ENCODE data around the gene CSNK2A2.

Gene CSNK2A2

GRCh38 chr16:58137581-58137980 lies 60.3 kb downstream of the CSNK2A2 start:
- DNase-seq: no peak

DNA sequence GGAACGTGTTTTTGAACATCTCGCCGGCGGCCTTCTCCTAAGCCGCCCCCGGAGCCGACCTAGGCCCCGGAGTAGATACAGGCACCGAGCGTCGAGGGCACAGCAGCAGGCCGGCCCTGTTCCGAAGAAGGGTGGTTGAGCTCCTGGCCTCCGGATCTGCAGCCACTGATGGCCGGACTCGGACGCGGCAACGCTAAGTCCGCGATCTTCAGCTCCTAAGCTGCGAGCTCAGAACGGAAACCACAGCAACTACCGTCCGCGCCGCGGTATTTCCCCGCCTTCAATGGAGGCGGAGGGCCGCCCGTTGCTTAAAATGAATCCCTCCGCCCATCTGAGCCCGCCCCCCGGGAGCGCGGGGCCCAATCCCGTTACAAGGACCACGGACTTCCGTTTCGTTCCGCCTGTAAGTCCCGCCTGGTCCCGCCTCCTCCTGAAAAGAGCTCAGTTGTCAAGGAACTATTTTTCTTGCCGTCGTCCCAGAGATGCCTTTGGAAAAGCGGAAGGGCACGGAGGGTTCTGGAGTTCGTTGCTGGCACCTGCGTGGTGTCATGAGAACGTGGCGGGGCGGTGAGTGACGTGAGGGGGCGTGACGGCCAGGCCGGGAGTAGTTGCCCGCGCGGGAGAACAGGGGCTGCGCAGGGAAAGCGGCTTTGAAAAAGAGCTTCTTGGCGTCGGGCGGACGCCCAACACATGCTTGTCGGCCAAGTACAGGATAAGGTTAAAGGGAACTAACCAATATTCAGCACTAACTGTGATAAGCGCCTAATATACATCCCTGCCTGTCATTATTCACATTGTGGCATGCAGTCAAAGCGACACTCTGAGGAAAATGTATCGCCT lies 68.6 kb downstream of the CSNK2A2 start, which contains the start of gene CFAP20:
Gene CFAP20 (minus strand): TSS at position 285 of the 840 bp plus-strand sequence. CDS start 266 bp downstream, at position 19.
- DNase-seq: peak; percentile 100

GRCh38 chr16:58128711-58129096 lies 69.2 kb downstream of the CSNK2A2 start:
- no peak for DNase-seq

DNA sequence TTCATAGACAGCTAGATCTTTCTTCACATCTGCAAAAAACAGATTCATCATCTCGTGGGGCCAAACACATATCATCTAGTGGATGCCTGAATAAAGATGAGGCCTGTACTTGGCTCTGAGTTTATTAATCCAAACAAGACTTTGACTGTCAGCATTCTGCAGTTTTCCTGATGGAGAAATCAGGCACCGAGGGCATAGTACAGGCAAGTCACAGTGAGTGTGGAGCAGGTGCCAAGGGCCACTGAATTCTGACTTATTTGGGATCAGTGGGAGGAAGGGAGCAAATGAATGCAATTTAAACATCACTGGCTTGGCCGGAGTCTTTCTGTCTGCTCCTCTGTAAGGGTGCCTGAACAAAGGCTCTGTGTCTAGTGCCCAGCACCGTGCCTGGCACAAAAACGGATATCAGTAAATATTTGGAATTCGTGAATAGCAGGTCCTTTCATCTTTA lies 69.7 kb downstream of the CSNK2A2 start:
- DNase-seq: no peak

DNA sequence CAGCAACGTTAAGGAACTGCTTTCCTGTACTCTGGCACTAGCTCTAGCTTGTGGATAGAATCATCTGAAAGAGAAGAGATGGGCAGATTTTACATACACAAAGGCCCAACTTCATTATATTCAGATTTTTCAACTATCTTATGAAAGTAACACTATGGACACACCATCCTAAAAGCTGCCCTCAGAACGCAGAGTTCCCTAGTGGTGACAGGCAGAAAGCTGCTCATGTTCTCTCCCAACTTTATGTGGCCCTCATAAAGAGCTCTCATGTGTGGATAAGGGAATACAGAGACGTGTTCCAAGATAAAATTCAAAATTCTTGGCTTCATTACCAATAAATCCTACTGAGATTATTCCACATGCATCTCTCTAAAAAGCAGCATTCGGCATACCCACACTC lies 70.3 kb downstream of the CSNK2A2 start:
- no peak for DNase-seq

- DNase-seq: peak; percentile 56
These were observed 70.8 kb downstream of the CSNK2A2 start for GRCh38 chr16:58127033-58127556.

DNA sequence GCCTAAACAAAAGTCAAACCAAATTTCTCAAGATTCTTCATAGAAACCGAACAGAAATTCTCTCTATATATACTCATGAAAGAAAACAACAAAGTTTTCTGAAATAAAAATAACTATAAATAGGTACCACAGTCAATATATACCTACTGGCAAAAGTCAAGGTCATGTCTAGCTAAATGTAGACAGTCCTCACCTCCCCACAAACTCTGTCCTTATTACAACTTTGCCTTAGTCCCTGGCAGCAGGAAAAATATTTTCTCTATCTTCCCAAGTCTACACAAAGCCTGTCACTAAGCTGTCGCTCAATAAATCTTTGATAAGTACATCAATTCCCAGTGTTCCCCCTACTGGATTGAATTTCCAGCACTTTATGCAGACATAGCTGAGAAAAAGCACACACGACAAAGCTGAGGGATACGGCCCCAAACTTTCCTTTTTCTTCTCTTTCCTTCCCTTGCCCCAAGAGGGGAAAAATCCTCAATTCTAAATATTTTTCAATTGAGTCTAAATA lies 71.4 kb downstream of the CSNK2A2 start:
- DNase-seq: no peak

GRCh38 chr16:58125781-58126335 lies 72.0 kb downstream of the CSNK2A2 start:
- no peak for DNase-seq

GRCh38 chr16:58125041-58125440 lies 72.9 kb downstream of the CSNK2A2 start:
- no peak for DNase-seq

GRCh38 chr16:58124601-58124915 lies 73.3 kb downstream of the CSNK2A2 start:
- DNase-seq: no peak

DNA sequence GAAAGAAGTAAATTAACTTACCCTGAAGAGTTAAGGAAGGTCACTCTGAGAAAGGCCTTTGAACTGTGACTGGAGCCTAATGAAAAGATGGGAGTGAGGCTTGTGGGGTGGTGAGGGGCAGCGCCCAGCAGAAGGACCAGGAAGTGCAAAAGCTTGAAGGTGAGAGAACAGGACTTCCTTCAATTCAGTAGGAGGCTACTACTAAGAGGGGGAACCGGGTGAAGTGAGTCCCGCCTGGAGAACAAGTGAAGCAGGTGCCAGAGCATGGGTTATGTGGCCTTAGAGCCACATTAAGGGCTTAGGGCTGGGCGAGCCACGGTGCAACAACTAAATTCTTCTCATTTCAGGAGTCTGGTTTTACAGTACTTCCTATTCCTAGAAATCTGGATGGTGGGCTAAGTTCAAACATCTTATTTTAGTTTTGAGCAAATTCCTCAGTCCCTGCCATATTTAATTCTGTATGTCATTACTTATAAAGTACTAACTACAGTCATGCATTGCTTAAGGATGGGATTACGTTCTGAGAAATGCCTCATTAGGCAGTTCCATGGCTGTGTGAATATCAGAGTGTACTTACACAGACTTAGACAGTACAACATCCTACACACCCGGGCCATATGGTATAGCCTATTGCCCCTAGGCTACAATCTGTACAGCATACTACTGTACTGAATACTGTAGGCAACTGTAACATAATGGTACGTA lies 73.9 kb downstream of the CSNK2A2 start:
- no peak for DNase-seq

GRCh38 chr16:58121132-58121531 lies 76.8 kb downstream of the CSNK2A2 start:
- no peak for DNase-seq

DNA sequence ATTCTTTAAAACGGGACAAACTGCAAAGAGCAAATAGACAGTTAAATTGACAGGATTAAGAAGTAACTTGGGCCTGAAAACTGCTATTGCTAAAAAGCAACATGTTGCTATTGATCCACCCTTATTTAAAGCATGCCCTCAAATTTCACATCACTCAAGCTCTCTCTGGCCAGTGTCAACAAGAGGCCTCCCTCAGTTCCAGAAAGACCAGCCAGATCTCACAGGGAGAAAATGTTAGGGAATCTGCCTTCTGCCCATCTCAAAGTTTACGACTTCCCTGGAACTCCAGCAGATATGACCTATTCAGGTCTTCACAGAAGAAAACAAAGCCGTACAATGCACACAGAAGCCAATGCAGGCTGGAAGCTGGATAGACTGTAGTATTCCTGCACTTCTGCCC lies 77.7 kb downstream of the CSNK2A2 start:
- DNase-seq: no peak

GRCh38 chr16:58119509-58119845 lies 78.4 kb downstream of the CSNK2A2 start:
- DNase-seq: no peak

- DNase-seq: no peak
These were observed 79.0 kb downstream of the CSNK2A2 start for GRCh38 chr16:58118801-58119508.

DNA sequence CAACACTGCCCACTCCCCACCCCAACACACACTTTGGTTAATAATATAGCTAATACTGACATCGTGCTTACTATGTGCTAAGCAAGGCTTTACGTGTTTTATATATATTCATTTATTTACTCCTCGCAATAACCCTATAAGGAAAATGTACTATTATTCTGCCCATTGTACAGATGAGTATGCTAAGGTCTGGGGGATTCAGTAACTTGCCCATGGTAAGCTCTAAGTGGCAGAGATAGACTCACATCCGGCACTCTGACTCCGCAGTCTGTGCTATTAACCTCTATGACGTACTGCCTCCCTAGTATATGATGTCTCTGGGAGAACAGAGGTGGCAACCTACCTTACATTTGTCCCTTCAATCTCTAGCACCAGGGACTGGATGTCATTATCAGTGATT lies 81.4 kb downstream of the CSNK2A2 start:
- no peak for DNase-seq

DNA sequence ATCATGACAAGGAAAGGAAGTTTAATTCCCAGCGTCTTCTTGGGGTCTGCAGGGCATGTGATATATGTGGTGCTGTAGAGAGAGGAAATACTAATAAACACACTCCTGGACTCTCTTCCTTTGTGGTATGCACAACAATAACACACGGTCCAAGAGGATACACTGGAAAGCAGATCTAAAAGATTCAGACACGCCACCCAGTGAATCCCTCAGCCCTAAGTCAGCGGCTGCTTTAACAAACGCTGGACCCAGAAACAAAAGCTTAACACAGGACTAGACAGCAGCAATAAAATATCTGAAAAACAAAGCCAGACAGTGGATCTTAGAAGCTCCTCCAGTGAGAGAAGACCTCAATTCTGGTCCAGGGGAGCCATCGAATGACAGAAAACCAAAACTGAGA lies 81.8 kb downstream of the CSNK2A2 start:
- no peak for DNase-seq

DNA sequence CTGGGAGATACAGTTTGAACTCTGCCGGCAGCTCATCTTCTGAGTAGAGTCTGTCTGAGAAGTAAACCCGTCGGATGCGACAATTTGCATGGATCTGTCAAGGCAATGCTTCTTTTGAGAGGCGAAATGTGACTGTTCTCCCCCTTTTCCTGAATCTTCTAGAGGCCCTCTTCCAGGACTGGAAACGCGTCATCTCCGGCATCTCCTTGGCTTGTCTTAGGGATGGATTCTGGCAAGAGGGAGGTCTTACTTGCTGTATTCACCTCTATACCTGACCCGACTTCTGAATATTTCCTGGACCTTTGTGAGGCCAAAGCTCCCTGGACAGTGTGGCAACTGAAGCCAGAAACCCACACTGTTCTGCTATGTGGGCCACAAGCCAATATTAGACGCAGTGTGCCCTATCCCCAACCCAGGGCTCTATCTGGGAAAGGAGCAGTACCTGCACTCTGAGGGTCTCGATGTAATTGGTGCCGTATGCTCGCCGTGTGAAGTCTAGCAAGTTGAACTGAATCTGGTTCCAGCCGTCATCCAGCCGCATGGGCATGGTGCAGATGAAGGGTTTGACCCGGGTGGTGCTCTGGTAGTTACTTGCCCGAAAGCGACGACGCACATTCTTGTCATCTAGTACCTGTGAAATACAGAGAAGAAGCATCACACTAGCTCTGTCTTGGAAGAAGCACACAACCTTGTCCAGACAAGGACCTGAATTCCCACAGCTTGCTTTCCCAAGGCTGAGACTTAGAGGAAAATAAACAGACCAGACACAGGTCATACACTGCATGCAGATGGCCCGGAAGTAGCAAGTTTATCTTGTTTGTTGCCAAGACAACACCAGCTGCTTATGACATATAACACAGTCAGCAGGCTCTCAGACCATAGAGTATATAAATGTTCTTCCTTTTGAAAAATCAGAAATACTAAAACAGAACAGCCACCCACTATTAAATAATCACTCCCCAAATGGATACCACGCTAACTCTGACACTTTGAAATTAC lies 82.8 kb downstream of the CSNK2A2 start:
- no peak for DNase-seq

GRCh38 chr16:58111302-58111627 lies 86.6 kb downstream of the CSNK2A2 start:
- no peak for DNase-seq

- peak; percentile 71 for DNase-seq
These were observed 87.2 kb downstream of the CSNK2A2 start for GRCh38 chr16:58110571-58111301.

DNA sequence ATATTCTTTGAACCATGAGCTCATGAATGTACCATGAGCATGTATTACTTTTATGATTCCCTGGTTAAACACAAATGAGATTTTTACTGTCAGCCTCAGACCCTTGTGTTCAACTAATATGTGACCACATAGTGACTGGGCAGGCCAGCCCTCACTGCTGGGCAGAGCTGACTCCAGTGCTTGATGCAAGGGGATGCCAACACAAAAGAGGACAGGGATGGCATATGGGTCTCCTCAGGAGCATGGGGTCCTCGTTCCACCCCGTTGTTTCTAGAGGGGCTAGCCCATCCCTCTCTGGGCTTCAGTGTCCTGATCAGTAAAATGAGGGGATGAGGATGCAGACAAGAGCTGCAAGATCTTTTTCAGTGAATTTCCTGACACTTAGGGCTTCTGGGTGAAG lies 88.0 kb downstream of the CSNK2A2 start:
- DNase-seq: no peak
